ENCODE measurements around the gene MMP3. TPM values are rescaled to one million over a fixed set of nuclear protein-coding genes. Genes with fewer than 3 reads are reported as not detected.

The MMP3 gene
- total and polyA plus RNA-seq, 2 donors (not counting 3 experiments of a cell fraction or from before 2014, with no cell fraction given): not detected

DNA sequence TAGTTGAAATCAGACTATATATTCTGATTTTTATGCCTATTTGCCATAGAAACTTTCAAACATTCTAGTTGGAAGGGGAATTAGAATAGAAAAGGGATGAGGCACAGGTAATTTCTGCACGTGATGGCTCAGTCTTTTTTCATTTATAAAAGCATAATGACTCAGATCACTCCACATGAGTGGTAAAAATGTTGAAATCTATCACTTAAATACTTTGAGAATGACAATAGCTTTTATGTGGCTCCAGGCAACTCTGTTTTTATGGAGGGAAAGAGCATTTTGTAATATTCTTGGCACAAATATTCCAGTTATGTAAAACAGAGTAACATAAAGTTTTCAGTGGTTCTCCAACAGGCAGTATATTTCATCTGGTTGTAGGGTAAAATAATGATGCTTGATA, 5.9 kb upstream of the MMP3 start:
- no peak overlapping the region for H3K4me2 ChIP-seq (ENCODE audit: insufficient read depth, low read length)
- no peak for TF ChIP-seq MYC (IDR thresholded peaks at IDR 0.05; ENCODE audit: low read depth, low read length)
- TF ChIP-seq POLR2AphosphoS5 (IDR thresholded peaks at IDR 0.05; ENCODE audit: insufficient read depth, low read depth, low read length): no peak
- no peak for TF ChIP-seq MAX (IDR thresholded peaks at IDR 0.05; ENCODE audit: insufficient read depth, insufficient read length)
- TF ChIP-seq GATA2 (IDR thresholded peaks at IDR 0.05; ENCODE audit: insufficient read depth, insufficient read length, low read depth, low read length): no peak
- TF ChIP-seq POLR2A (IDR thresholded peaks at IDR 0.05; ENCODE audit: low read depth, low read length): no peak
- no peak for TF ChIP-seq EZH2 (IDR thresholded peaks at IDR 0.05; ENCODE audit: borderline replicate concordance, low read depth, low read length, severe bottlenecking)
- TF ChIP-seq, protein P1, sequence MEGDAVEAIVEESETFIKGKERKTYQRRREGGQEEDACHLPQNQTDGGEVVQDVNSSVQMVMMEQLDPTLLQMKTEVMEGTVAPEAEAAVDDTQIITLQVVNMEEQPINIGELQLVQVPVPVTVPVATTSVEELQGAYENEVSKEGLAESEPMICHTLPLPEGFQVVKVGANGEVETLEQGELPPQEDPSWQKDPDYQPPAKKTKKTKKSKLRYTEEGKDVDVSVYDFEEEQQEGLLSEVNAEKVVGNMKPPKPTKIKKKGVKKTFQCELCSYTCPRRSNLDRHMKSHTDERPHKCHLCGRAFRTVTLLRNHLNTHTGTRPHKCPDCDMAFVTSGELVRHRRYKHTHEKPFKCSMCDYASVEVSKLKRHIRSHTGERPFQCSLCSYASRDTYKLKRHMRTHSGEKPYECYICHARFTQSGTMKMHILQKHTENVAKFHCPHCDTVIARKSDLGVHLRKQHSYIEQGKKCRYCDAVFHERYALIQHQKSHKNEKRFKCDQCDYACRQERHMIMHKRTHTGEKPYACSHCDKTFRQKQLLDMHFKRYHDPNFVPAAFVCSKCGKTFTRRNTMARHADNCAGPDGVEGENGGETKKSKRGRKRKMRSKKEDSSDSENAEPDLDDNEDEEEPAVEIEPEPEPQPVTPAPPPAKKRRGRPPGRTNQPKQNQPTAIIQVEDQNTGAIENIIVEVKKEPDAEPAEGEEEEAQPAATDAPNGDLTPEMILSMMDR (IDR thresholded peaks at IDR 0.05; ENCODE audit: extremely low read depth in 1 of 2, insufficient read depth in 1 of 2, low read depth in 1 of 2, low read length in 2 of 2): no peak
- TF ChIP-seq FOS (IDR thresholded peaks at IDR 0.05; ENCODE audit: borderline replicate concordance, insufficient read depth, low read length): no peak
- TF ChIP-seq JUN (IDR thresholded peaks at IDR 0.05; ENCODE audit: borderline replicate concordance, insufficient read depth, insufficient read length, low read depth): no peak
- BruUV-seq (replicated peaks): no TSS peak
- intact Hi-C loops (cut with micrococcal nuclease) (no loop called here), dilution Hi-C loops (cut with MboI; ENCODE audit: extremely low pct_ligation_motif_present, low sequenced_read_pairs) (no loop called here)
- H3K79me2 ChIP-seq (ENCODE audit: control insufficient read depth, insufficient read depth, low read length): no peaks in the 10 kb centered on the region
- ChIA-PET POLR2A (no interaction called here), CTCF (interaction anchor here (0.9 to 2.2 kb wide), 3 partner anchors 13 to 18 kb away, joined by 3 to 9 read pairs (median 3); no protein-coding TSS in a partner anchor)
- H3K27ac ChIP-seq (ENCODE audit: insufficient read depth, low read depth, low read length): no peak overlapping the region
- no peak overlapping the region for H3K4me3 ChIP-seq (replicated peaks in 1 of 3; ENCODE audit: insufficient read depth in 1 of 3, low read depth in 1 of 3, low read length in 3 of 3)
- H2AFZ ChIP-seq (ENCODE audit: low read depth, low read length): no peak overlapping the region
- no peak for DNase-seq (ENCODE audit: low read depth, low spot score)
- no peaks in the 10 kb centered on the region for H3K4me1 ChIP-seq (ENCODE audit: control insufficient read depth, extremely low read depth, insufficient read depth, low read length)
- H3K9ac ChIP-seq (replicated peaks; ENCODE audit: extremely low read depth, insufficient read depth, low read length): no peak overlapping the region
- H4K20me1 ChIP-seq (replicated peaks; ENCODE audit: control insufficient read depth, extremely low read depth, insufficient read depth, low read length): no peaks in the 10 kb centered on the region
- FAIRE-seq: no peak
- no peaks in the 10 kb centered on the region for H3K9me3 ChIP-seq (replicated peaks; ENCODE audit: control insufficient read depth, insufficient read depth, low read length)
- no peaks in the 10 kb centered on the region for H3K9me1 ChIP-seq (replicated peaks; ENCODE audit: control insufficient read depth, extremely low read depth, insufficient read depth, low read length)
- no peaks in the 10 kb centered on the region for H3K36me3 ChIP-seq (ENCODE audit: control insufficient read depth in 2 of 2, extremely low read depth in 1 of 2, insufficient read depth in 2 of 2, low read length in 2 of 2)
- peaks cover 5 to 10% of the 10 kb centered on the region in 2 experiments for H3K27me3 ChIP-seq (ENCODE audit: control insufficient read depth in 2 of 2, insufficient read depth in 2 of 2, low read length in 2 of 2)
